Stimulated activated CD4-positive, alpha-beta T cell treated with anti-CD3 and anti-CD28 coated beads, Interleukin-12 subunit alpha, Interleukin-12 subunit beta, amount 100 ng/mL, for 24 hours (primary cell): ENCODE results near the gene GALNT9.
"Not testable (repeated sequence)": the region's sequence is repeated elsewhere in the genome, so short reads cannot be mapped to it uniquely, and the experiment has no call there.

Experiments used
- DNase-seq, 2 experiments: peaks; one replicate each; pipeline ENCODE4 v3.0.0-alpha.2; 2020; ENCODE audit warnings: low read depth in 2 of 2

The GALNT9 gene

GRCh38 chr12:132156573-132157325 lies 172.6 kb downstream of the GALNT9 start:
- DNase-seq: no peak

- no peak for DNase-seq
Measured at GRCh38 chr12:132155771-132156572, 173.4 kb downstream of the GALNT9 start.

- no peak for DNase-seq
Measured at GRCh38 chr12:132154941-132155770, 174.2 kb downstream of the GALNT9 start.

GRCh38 chr12:132154341-132154761 lies 175.0 kb downstream of the GALNT9 start:
- DNase-seq: no peak

- DNase-seq: peak; percentile 28 to 35
Measured at GRCh38 chr12:132153501-132154340, 175.7 kb downstream of the GALNT9 start.

GRCh38 chr12:132152953-132153352 lies 176.4 kb downstream of the GALNT9 start:
- DNase-seq: no peak

GRCh38 chr12:132152411-132152821 lies 177.0 kb downstream of the GALNT9 start:
- no peak for DNase-seq

GRCh38 chr12:132151766-132152410 lies 177.5 kb downstream of the GALNT9 start:
- no peak for DNase-seq

GRCh38 chr12:132151145-132151765 lies 178.1 kb downstream of the GALNT9 start:
- DNase-seq: no peak

- DNase-seq: no peak
Measured at GRCh38 chr12:132150780-132151144, 178.6 kb downstream of the GALNT9 start.

GRCh38 chr12:132149526-132149925 lies 179.9 kb downstream of the GALNT9 start:
- not testable (repeated sequence) for DNase-seq

GRCh38 chr12:132148368-132149045 lies 180.9 kb downstream of the GALNT9 start:
- no peak for DNase-seq

- no peak for DNase-seq
Measured at GRCh38 chr12:132147423-132148367, 181.7 kb downstream of the GALNT9 start.

GRCh38 chr12:132146772-132147422 lies 182.5 kb downstream of the GALNT9 start:
- DNase-seq: no peak
